ENCODE results near the gene BUB1B.
"Not testable (repeated sequence)": the region's sequence is repeated elsewhere in the genome, so short reads cannot be mapped to it uniquely, and the experiment has no call there.

The BUB1B gene

DNA sequence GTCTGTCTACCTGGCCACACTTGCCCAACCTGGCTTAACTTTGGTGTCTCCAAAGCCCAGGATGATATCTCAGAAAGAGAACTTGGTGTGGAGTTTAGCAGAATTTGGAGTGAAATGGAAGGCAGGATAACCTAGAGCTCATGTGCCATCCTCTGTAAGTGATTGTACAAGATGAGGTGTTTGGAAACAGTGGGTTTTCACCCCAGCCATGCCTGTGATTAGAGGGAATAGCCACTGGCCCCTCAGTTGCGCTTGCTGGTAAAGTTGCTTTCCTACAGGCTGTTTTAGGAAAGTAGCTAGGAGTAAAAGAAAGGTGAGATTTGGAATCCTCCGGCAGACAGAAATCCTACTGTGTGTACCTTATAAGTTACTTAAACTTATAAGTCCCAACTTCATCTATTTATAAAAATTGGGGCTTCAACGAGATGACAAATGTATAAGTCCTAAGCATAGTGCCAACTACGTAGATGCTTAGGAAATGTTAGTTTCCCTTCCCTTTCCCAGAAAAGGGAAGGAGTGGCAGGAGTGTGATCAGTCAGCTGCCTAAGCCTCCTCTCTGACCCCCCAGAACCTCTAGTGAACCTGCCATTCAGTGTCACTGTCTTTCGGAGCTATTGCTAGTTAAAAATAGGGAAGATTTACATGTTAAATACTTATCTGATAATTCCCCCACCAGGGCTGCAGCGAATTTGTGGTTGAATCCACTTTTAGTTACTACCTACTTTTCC lies 38.8 kb upstream of the BUB1B start:
- TF ChIP-seq, protein P1, sequence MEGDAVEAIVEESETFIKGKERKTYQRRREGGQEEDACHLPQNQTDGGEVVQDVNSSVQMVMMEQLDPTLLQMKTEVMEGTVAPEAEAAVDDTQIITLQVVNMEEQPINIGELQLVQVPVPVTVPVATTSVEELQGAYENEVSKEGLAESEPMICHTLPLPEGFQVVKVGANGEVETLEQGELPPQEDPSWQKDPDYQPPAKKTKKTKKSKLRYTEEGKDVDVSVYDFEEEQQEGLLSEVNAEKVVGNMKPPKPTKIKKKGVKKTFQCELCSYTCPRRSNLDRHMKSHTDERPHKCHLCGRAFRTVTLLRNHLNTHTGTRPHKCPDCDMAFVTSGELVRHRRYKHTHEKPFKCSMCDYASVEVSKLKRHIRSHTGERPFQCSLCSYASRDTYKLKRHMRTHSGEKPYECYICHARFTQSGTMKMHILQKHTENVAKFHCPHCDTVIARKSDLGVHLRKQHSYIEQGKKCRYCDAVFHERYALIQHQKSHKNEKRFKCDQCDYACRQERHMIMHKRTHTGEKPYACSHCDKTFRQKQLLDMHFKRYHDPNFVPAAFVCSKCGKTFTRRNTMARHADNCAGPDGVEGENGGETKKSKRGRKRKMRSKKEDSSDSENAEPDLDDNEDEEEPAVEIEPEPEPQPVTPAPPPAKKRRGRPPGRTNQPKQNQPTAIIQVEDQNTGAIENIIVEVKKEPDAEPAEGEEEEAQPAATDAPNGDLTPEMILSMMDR (IDR thresholded peaks at IDR 0.05; ENCODE audit: low read depth, low read length, missing control alignments): no peak
- no peak overlapping the region for H3K4me3 ChIP-seq (ENCODE audit: low read depth, low read length)
- DNase-seq (ENCODE audit: low read depth): no peak

- DNase-seq (ENCODE audit: low read depth); H3K4me3 ChIP-seq (ENCODE audit: low read depth, low read length): not testable (repeated sequence)
Observed at GRCh38 chr15:40122989-40123388, 37.9 kb upstream of the BUB1B start.

- not testable (repeated sequence) for H3K4me3 ChIP-seq (ENCODE audit: low read depth, low read length); DNase-seq (ENCODE audit: low read depth)
Observed at GRCh38 chr15:40123863-40124262, 37.0 kb upstream of the BUB1B start.

- not testable (repeated sequence) for H3K4me3 ChIP-seq (ENCODE audit: low read depth, low read length); DNase-seq (ENCODE audit: low read depth)
Observed at GRCh38 chr15:40124333-40124732, 36.5 kb upstream of the BUB1B start.

DNA sequence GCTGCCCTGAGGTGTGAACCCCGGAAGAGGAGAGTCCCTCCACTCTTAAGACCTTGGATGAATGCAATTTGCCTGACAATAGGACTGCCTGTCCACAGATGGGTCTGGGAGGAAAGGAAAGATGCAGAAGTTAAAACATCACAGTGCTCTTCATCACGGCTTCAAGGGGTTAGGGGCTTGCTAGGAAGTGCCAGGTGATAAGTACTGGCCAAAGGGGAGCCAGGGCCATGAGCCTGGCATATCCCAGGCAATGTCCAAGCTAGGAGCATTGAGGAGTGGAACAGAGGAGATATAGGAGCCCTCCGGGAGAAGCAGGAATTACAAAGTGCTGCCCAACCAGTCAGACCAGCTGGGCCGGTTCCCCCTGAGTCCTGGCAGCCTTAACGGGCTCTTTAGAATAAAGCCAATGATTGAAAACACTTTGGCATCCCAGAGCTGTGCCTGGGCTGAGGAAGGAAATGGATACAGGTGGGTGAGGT lies 36.0 kb upstream of the BUB1B start:
- not testable (repeated sequence) for DNase-seq (ENCODE audit: low read depth); H3K4me3 ChIP-seq (ENCODE audit: low read depth, low read length)

DNA sequence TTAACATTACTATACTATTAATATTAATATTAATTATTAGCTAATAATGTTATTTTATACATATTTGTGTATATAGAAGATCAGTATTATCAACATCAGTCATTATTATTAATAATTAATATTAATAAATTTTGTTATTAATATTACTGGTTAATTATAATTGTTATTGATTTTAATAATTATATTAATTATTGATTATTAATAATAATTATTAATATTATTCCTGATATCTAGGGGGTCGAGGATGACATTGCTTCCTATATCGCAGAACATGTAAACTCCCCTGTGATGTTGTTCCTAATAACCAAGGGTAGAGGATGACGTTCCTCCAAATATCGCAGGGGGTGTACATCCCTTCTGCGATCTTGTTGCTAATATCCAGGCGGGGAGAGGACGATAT lies 34.9 kb upstream of the BUB1B start:
- DNase-seq (ENCODE audit: low read depth): no peak
- TF ChIP-seq, protein P1 (IDR thresholded peaks at IDR 0.05; ENCODE audit: low read depth, low read length, missing control alignments): no peak

DNA sequence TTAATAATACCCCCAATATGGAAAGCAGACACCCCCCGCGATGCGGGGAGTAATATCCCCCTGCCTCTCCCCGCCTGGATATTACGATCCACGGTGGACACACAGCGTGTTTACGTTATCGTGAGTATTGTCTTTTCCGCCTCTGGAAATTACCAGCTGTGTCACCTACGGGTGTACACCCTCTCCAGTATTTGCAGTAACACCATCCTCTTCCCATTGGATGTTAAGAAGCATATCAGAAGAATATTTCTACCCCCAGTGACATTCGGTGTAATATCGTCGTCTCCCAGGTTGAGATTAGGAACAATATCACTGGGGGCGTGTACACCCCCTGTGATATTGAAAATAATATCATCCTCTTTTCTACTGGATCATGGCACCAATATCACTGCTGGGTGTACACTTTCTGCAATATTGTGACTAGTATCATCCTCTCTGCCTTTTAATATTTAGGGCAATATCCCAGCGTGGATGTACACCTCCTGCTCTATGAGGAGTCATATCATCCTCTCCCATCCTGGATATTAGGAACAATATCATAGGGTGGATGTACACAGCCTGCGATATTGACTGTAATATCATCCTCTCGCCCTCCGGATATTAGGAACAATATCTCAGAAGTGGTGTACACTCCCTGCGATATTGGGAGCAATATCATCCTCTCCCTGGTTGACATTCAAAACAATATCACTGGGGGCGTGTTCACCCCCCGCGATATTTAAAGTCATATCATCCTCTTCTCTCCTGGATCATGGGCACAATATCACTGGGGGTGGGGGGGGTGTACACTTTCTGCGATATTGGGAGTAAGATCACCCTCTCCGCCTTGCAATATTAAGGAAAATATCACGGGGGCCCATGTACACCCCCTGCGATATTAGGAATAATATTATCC lies 31.9 kb upstream of the BUB1B start:
- no peak overlapping the region for H3K4me3 ChIP-seq (ENCODE audit: low read depth, low read length)
- DNase-seq (ENCODE audit: low read depth): no peak
- TF ChIP-seq, protein P1 (IDR thresholded peaks at IDR 0.05; ENCODE audit: low read depth, low read length, missing control alignments): no peak

More for the DNA sequence above, 34.9 kb upstream of the BUB1B start:
- no peak overlapping the region for H3K4me3 ChIP-seq (ENCODE audit: low read depth, low read length)

- no peak overlapping the region for H3K4me3 ChIP-seq (ENCODE audit: low read depth, low read length)
- TF ChIP-seq, protein P1 (IDR thresholded peaks at IDR 0.05; ENCODE audit: low read depth, low read length, missing control alignments): no peak
- no peak for DNase-seq (ENCODE audit: low read depth)
Observed at GRCh38 chr15:40130118-40130517, 30.8 kb upstream of the BUB1B start.

Data from GM12864 (cell line).